Measurements from ENCODE around the gene COX6B2. TPM values are rescaled to one million over a fixed set of nuclear protein-coding genes. Genes with fewer than 3 reads are reported as not detected.

Gene COX6B2
- total and polyA plus RNA-seq, 2 of the 13 experiments (the other 11 are each of a cell fraction or from before 2014, with no cell fraction given): 0.21 TPM; not detected in 1

DNA sequence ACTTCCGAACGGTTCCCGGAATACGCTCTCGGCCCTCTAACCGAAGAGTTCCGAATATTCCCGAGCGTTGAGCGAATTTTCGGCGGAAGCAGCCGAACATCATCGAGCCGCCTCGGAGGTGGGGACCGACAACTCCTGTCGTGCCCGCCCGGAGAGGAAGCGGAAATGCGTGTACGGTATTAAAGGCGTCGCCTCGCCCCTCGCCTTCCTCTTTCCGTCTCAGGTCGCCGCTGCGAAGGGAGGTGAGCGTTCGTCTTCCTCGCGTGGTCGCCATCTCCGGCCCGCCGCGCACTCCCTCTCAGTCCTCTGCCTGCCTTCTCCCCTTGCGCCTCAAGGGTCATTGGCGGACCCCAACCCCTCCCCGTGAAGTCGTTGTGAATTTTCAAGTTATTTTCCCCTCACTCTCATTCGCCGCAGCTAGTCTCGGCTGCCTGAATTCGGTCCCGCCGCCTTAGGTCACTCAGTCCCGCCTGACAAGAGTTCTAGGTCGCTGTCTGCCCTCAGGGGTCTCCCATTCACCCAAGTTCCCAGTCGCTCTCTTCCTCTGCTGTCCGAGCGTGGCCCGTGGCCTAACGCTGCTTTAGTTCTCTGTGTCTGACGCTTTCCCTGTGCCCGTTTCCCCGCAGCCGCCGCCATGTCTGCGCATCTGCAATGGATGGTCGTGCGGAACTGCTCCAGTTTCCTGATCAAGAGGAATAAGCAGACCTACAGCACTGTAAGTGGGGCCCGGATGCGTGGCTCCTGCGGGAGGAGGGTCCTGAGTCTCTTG lies 31.4 kb upstream of the COX6B2 start, which contains the start of gene RPL28 (continued):
- TF ChIP-seq, protein P1, sequence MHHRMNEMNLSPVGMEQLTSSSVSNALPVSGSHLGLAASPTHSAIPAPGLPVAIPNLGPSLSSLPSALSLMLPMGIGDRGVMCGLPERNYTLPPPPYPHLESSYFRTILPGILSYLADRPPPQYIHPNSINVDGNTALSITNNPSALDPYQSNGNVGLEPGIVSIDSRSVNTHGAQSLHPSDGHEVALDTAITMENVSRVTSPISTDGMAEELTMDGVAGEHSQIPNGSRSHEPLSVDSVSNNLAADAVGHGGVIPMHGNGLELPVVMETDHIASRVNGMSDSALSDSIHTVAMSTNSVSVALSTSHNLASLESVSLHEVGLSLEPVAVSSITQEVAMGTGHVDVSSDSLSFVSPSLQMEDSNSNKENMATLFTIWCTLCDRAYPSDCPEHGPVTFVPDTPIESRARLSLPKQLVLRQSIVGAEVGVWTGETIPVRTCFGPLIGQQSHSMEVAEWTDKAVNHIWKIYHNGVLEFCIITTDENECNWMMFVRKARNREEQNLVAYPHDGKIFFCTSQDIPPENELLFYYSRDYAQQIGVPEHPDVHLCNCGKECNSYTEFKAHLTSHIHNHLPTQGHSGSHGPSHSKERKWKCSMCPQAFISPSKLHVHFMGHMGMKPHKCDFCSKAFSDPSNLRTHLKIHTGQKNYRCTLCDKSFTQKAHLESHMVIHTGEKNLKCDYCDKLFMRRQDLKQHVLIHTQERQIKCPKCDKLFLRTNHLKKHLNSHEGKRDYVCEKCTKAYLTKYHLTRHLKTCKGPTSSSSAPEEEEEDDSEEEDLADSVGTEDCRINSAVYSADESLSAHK (CRISPR knock-in tag; IDR thresholded peaks at IDR 0.05; ENCODE audit: borderline replicate concordance): no peak
- TF ChIP-seq SP5 (CRISPR knock-in tag; IDR thresholded peaks at IDR 0.05; ENCODE audit: borderline replicate concordance, low read depth) (0 out of 2 replicates have a peak, but pooled peaks have one; percentile 35), GABPA (IDR thresholded peaks at IDR 0.05; ENCODE audit: low read depth, low read length) (peak; percentile 95), GABPA (CRISPR knock-in tag; IDR thresholded peaks at IDR 0.05; ENCODE audit: low read depth) (peak; percentile 96), MAF1 (CRISPR knock-in tag; IDR thresholded peaks at IDR 0.05; ENCODE audit: borderline replicate concordance) (peak; percentile 77), MAZ (IDR thresholded peaks at IDR 0.05; ENCODE audit: borderline replicate concordance, low read depth, low read length) (no peak), MAZ (CRISPR knock-in tag; IDR thresholded peaks at IDR 0.05; ENCODE audit: low read depth) (peak; percentile 88), ZNF367 (CRISPR knock-in tag; IDR thresholded peaks at IDR 0.05; ENCODE audit: borderline replicate concordance) (0 out of 2 replicates have a peak, but pooled peaks have one; percentile 61), ZNF773 (CRISPR knock-in tag; IDR thresholded peaks at IDR 0.05; ENCODE audit: borderline replicate concordance) (peak; percentile 83; the same call in 1 of the 2 replicates), NFYC (CRISPR knock-in tag; IDR thresholded peaks at IDR 0.05) (no peak), GZF1 (CRISPR knock-in tag; IDR thresholded peaks at IDR 0.05) (no peak)
- TF ChIP-seq, protein P2, sequence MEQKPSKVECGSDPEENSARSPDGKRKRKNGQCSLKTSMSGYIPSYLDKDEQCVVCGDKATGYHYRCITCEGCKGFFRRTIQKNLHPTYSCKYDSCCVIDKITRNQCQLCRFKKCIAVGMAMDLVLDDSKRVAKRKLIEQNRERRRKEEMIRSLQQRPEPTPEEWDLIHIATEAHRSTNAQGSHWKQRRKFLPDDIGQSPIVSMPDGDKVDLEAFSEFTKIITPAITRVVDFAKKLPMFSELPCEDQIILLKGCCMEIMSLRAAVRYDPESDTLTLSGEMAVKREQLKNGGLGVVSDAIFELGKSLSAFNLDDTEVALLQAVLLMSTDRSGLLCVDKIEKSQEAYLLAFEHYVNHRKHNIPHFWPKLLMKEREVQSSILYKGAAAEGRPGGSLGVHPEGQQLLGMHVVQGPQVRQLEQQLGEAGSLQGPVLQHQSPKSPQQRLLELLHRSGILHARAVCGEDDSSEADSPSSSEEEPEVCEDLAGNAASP (CRISPR knock-in tag; IDR thresholded peaks at IDR 0.05; ENCODE audit: borderline replicate concordance): peak; percentile 53
- TF ChIP-seq, protein P3, sequence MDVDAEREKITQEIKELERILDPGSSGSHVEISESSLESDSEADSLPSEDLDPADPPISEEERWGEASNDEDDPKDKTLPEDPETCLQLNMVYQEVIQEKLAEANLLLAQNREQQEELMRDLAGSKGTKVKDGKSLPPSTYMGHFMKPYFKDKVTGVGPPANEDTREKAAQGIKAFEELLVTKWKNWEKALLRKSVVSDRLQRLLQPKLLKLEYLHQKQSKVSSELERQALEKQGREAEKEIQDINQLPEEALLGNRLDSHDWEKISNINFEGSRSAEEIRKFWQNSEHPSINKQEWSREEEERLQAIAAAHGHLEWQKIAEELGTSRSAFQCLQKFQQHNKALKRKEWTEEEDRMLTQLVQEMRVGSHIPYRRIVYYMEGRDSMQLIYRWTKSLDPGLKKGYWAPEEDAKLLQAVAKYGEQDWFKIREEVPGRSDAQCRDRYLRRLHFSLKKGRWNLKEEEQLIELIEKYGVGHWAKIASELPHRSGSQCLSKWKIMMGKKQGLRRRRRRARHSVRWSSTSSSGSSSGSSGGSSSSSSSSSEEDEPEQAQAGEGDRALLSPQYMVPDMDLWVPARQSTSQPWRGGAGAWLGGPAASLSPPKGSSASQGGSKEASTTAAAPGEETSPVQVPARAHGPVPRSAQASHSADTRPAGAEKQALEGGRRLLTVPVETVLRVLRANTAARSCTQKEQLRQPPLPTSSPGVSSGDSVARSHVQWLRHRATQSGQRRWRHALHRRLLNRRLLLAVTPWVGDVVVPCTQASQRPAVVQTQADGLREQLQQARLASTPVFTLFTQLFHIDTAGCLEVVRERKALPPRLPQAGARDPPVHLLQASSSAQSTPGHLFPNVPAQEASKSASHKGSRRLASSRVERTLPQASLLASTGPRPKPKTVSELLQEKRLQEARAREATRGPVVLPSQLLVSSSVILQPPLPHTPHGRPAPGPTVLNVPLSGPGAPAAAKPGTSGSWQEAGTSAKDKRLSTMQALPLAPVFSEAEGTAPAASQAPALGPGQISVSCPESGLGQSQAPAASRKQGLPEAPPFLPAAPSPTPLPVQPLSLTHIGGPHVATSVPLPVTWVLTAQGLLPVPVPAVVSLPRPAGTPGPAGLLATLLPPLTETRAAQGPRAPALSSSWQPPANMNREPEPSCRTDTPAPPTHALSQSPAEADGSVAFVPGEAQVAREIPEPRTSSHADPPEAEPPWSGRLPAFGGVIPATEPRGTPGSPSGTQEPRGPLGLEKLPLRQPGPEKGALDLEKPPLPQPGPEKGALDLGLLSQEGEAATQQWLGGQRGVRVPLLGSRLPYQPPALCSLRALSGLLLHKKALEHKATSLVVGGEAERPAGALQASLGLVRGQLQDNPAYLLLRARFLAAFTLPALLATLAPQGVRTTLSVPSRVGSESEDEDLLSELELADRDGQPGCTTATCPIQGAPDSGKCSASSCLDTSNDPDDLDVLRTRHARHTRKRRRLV (CRISPR knock-in tag; IDR thresholded peaks at IDR 0.05): peak; percentile 82
- TF ChIP-seq, protein P4, sequence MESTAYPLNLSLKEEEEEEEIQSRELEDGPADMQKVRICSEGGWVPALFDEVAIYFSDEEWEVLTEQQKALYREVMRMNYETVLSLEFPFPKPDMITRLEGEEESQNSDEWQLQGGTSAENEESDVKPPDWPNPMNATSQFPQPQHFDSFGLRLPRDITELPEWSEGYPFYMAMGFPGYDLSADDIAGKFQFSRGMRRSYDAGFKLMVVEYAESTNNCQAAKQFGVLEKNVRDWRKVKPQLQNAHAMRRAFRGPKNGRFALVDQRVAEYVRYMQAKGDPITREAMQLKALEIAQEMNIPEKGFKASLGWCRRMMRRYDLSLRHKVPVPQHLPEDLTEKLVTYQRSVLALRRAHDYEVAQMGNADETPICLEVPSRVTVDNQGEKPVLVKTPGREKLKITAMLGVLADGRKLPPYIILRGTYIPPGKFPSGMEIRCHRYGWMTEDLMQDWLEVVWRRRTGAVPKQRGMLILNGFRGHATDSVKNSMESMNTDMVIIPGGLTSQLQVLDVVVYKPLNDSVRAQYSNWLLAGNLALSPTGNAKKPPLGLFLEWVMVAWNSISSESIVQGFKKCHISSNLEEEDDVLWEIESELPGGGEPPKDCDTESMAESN (CRISPR knock-in tag; conservative IDR thresholded peaks at IDR 0.05): peak; percentile 78
- TF ChIP-seq, protein P5, sequence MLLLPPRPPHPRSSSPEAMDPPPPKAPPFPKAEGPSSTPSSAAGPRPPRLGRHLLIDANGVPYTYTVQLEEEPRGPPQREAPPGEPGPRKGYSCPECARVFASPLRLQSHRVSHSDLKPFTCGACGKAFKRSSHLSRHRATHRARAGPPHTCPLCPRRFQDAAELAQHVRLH (CRISPR knock-in tag; IDR thresholded peaks at IDR 0.05; ENCODE audit: borderline replicate concordance, low read depth): peak; percentile 63; the same call in 1 of the 2 replicates

All from HepG2 (cell line).